Endothelial cell of umbilical vein (primary cell): ENCODE measurements around the gene ST8SIA1. TPM values are rescaled to one million over a fixed set of nuclear protein-coding genes. Genes with fewer than 3 reads are reported as not detected.

Experiments
- BruUV-seq: library from RNA; stranded (reverse); fragments of 400-500 nt; replicated peaks from 2 replicates; lab custom pipeline; 2021; lab: Mats Ljungman, UMichigan
- CTCF ChIA-PET: fragments of 300-600, 350-600 bp; sonication (Branson Sonifier 250); formaldehyde crosslinking; loops from one replicate; lab custom pipeline; 2021; ENCODE audit warnings: antibody characterized with exemption, inconsistent platforms; lab: Charles Lee
- POLR2A ChIA-PET: fragments of 300-600, 350-600 bp; sonication (Branson Sonifier 250); formaldehyde crosslinking; loops from one replicate; lab custom pipeline; 2021; ENCODE audit warnings: antibody characterized with exemption, inconsistent platforms; lab: Charles Lee
- DNase-seq: peaks from one replicate; pipeline ENCODE4 v3.0.0-alpha.2; 2011; ENCODE audit warnings: low read depth, low spot score
- FAIRE-seq: peaks from 2 replicates; lab custom pipeline; 2011; peaks lifted over from hg19 to GRCh38; lab: Jason Lieb, UNC
- H2AFZ ChIP-seq: 2 replicates; pipeline ENCODE4 v1.6.0; 2012; ENCODE audit warnings: low read depth, low read length, control low read depth, inconsistent platforms
- H3K27ac ChIP-seq: 2 replicates; pipeline ENCODE4 v1.5.1; 2011; ENCODE audit warnings: low read depth, mild to moderate bottlenecking, control low read depth, low read length, moderate library complexity; ENCODE audit not compliant: insufficient read depth
- H3K27me3 ChIP-seq, 2 experiments: 2 replicates each; pipeline versions ENCODE4 v1.6.0 to v1.6.1; 2011; ENCODE audit warnings: low read length in 2 of 2, mixed read lengths in 1 of 2; ENCODE audit not compliant: control insufficient read depth in 2 of 2, insufficient read depth in 2 of 2
- H3K36me3 ChIP-seq, 2 experiments: 2 replicates in 1 of 2; 3 replicates in 1 of 2; pipeline ENCODE4 v1.5.1; 2011; ENCODE audit warnings: low read length in 2 of 2, mild to moderate bottlenecking in 1 of 2, moderate library complexity in 1 of 2; ENCODE audit not compliant: control insufficient read depth in 2 of 2, insufficient read depth in 2 of 2; ENCODE audit errors: extremely low read depth in 1 of 2
- H3K4me1 ChIP-seq: 3 replicates; pipeline ENCODE4 v1.5.1; 2011; ENCODE audit warnings: mild to moderate bottlenecking, low read length; ENCODE audit not compliant: control insufficient read depth, insufficient read depth; ENCODE audit errors: extremely low read depth
- H3K4me2 ChIP-seq: 2 replicates; pipeline ENCODE4 v1.6.1; 2011; ENCODE audit warnings: low read length, control low read depth, mixed read lengths; ENCODE audit not compliant: insufficient read depth
- H3K4me3 ChIP-seq, 3 experiments: fragments of 200-600 bp in 1 of 3; sonication (generic), shearing (Covaris generic) in 1 of 3; replicated peaks in 1 of 3; 2 replicates each; pipeline ENCODE4 v1.5.1; 2011 to 2016; ENCODE audit warnings: control low read depth in 3 of 3, low read length in 3 of 3, mild to moderate bottlenecking in 2 of 3, inconsistent platforms in 1 of 3, low read depth in 1 of 3, moderate library complexity in 1 of 3; ENCODE audit not compliant: insufficient read depth in 1 of 3
- H3K79me2 ChIP-seq: 2 replicates; pipeline ENCODE4 v1.6.0; 2012; ENCODE audit warnings: low read length, inconsistent platforms; ENCODE audit not compliant: control insufficient read depth, insufficient read depth
- H3K9ac ChIP-seq: replicated peaks from 2 replicates; pipeline ENCODE3; 2011; ENCODE audit warnings: low read length, control low read depth; ENCODE audit not compliant: insufficient read depth; ENCODE audit errors: extremely low read depth
- H3K9me1 ChIP-seq: replicated peaks from 3 replicates; pipeline ENCODE4 v1.6.0; 2011; ENCODE audit warnings: mild to moderate bottlenecking, low read length; ENCODE audit not compliant: control insufficient read depth, insufficient read depth; ENCODE audit errors: extremely low read depth
- H3K9me3 ChIP-seq: replicated peaks from 2 replicates; pipeline ENCODE4 v1.5.1; 2012; ENCODE audit warnings: low read length, inconsistent platforms; ENCODE audit not compliant: control insufficient read depth, insufficient read depth
- H4K20me1 ChIP-seq: replicated peaks from 2 replicates; pipeline ENCODE3; 2011; ENCODE audit warnings: mild to moderate bottlenecking, low read length; ENCODE audit not compliant: control insufficient read depth, insufficient read depth; ENCODE audit errors: extremely low read depth
- EZH2 ChIP-seq: IDR thresholded peaks from 2 replicates; pipeline ENCODE4 v1.6.1; 2012; ENCODE audit warnings: borderline replicate concordance, low read depth, mild to moderate bottlenecking, moderate library complexity, low read length, inconsistent platforms; ENCODE audit not compliant: severe bottlenecking
- FOS ChIP-seq: IDR thresholded peaks from 2 replicates; pipeline ENCODE4 v1.6.1; 2011; ENCODE audit warnings: mild to moderate bottlenecking, low read length, moderate library complexity, borderline replicate concordance; ENCODE audit not compliant: insufficient read depth
- GATA2 ChIP-seq: IDR thresholded peaks from 2 replicates; pipeline ENCODE4 v1.7.0; 2011; ENCODE audit warnings: low read depth, mild to moderate bottlenecking, moderate library complexity, mixed read lengths, low read length; ENCODE audit not compliant: insufficient read length, insufficient read depth
- JUN ChIP-seq: IDR thresholded peaks from 2 replicates; pipeline ENCODE4 v1.6.1; 2011; ENCODE audit warnings: borderline replicate concordance, low read depth; ENCODE audit not compliant: insufficient read length, insufficient read depth
- MYC ChIP-seq: IDR thresholded peaks from one replicate; pipeline ENCODE4 v1.6.1; 2011; ENCODE audit warnings: mild to moderate bottlenecking, low read depth, low read length
- POLR2A ChIP-seq: IDR thresholded peaks from 2 replicates; pipeline ENCODE4 v1.6.1; 2012; ENCODE audit warnings: low read depth, mild to moderate bottlenecking, control low read depth, low read length
- POLR2AphosphoS5 ChIP-seq: IDR thresholded peaks from 2 replicates; pipeline ENCODE4 v1.6.1; 2012; ENCODE audit warnings: low read depth, mild to moderate bottlenecking, control low read depth, low read length, moderate library complexity; ENCODE audit not compliant: insufficient read depth
- dilution Hi-C: fragments of 300-500 bp; cut with MboI; formaldehyde crosslinking; loops from one replicate; pipeline ENCODE4 v1.15.0; 2019; ENCODE audit warnings: low sequenced_read_pairs; ENCODE audit not compliant: extremely low pct_ligation_motif_present
- intact Hi-C: fragments of 100-400 bp; cut with micrococcal nuclease; formaldehyde crosslinking; loops from one replicate; pipeline ENCODE4 v1.10.0; 2022
- polyA plus RNA-seq, 4 experiments: library from polyadenylated mRNA; depleted of rRNA in 3 of 4; stranded (reverse) in 3 of 4; unstranded in 1 of 4; fragments of >200 nt; gene quantifications; 2 replicates each; pipeline versions ENCODE4 v1.2.1 to v1.2.3, GENCODE V29; 2011 to 2012; ENCODE audit warnings: missing spikeins in 1 of 4
- total RNA-seq: library from RNA; stranded (reverse); gene quantifications from 2 replicates; pipeline ENCODE4 v1.2.3, GENCODE V29; 2021
- TF ChIP-seq, protein P1 (sequence below), 2 donors: IDR thresholded peaks; 1 replicate in 1 of 2; 2 replicates in 1 of 2; pipeline ENCODE4 v1.5.1; 2011; ENCODE audit warnings: low read length in 2 of 2, mild to moderate bottlenecking in 2 of 2, moderate library complexity in 2 of 2, control low read depth in 1 of 2, inconsistent platforms in 1 of 2, low read depth in 1 of 2; ENCODE audit not compliant: insufficient read depth in 1 of 2; ENCODE audit errors: extremely low read depth in 1 of 2
- TF ChIP-seq, protein P2 (sequence below): IDR thresholded peaks from 2 replicates; pipeline ENCODE4 v1.6.1; 2011; ENCODE audit not compliant: insufficient read depth, insufficient read length

The ST8SIA1 gene
- total and polyA plus RNA-seq, 2 donors (not counting 3 experiments of a cell fraction or from before 2014, with no cell fraction given) = not detected

DNA sequence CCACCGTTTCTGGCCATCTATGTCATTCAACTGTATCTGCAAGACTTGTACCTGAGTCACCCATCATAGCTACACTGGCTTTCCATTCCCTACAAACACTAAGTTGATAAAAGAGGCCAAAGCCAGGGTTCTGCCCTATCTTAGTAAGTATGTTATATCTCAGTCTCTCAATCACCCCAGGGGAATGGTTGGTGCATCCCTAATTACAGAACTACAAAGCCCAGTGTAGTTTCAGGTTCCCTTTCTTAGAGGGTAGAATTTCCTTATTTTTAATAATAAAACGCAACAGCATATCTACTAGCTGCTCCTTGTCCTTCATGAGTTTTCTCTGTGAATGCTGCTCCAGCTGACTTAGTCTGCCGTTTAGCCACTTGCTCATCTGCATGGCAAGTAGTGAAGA is 57.6 kb downstream of the ST8SIA1 start:
- no peak for TF ChIP-seq GATA2
- TF ChIP-seq, protein P1, sequence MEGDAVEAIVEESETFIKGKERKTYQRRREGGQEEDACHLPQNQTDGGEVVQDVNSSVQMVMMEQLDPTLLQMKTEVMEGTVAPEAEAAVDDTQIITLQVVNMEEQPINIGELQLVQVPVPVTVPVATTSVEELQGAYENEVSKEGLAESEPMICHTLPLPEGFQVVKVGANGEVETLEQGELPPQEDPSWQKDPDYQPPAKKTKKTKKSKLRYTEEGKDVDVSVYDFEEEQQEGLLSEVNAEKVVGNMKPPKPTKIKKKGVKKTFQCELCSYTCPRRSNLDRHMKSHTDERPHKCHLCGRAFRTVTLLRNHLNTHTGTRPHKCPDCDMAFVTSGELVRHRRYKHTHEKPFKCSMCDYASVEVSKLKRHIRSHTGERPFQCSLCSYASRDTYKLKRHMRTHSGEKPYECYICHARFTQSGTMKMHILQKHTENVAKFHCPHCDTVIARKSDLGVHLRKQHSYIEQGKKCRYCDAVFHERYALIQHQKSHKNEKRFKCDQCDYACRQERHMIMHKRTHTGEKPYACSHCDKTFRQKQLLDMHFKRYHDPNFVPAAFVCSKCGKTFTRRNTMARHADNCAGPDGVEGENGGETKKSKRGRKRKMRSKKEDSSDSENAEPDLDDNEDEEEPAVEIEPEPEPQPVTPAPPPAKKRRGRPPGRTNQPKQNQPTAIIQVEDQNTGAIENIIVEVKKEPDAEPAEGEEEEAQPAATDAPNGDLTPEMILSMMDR (IDR thresholded peaks at IDR 0.05; ENCODE audit: extremely low read depth in 1 of 2, insufficient read depth in 1 of 2, low read depth in 1 of 2, low read length in 2 of 2) = no peak
- TF ChIP-seq POLR2AphosphoS5 = no peak
- no peak for TF ChIP-seq MYC
- TF ChIP-seq, protein P2, sequence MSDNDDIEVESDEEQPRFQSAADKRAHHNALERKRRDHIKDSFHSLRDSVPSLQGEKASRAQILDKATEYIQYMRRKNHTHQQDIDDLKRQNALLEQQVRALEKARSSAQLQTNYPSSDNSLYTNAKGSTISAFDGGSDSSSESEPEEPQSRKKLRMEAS = no peak
- TF ChIP-seq POLR2A = no peak
- TF ChIP-seq FOS = no peak
- TF ChIP-seq EZH2 = no peak
- no peak for TF ChIP-seq JUN
- H3K9ac ChIP-seq = no peak overlapping the region
- dilution Hi-C loops = no loop called here
- H3K4me3 ChIP-seq = no peak overlapping the region
- H4K20me1 ChIP-seq = no peaks in the 10 kb centered on the region
- FAIRE-seq (no peak), DNase-seq (no peak)
- H3K4me2 ChIP-seq = no peak overlapping the region
- POLR2A ChIA-PET = no interaction called here
- H3K27ac ChIP-seq = no peak overlapping the region
- H3K9me1 ChIP-seq = no peaks in the 10 kb centered on the region
- intact Hi-C loops = no loop called here
- no peaks in the 10 kb centered on the region for H3K36me3 ChIP-seq
- CTCF ChIA-PET = interaction anchor here (1.9 kb wide), 1 partner anchor 11 kb away, joined by 11 read pairs; no protein-coding TSS in a partner anchor
- no peaks in the 10 kb centered on the region for H3K27me3 ChIP-seq
- H3K9me3 ChIP-seq = no peaks in the 10 kb centered on the region
- no peaks in the 10 kb centered on the region for H3K79me2 ChIP-seq
- BruUV-seq = no TSS peak
- H2AFZ ChIP-seq = no peak overlapping the region
- H3K4me1 ChIP-seq = peaks cover 2% of the 10 kb centered on the region
